Adipocyte (in vitro differentiated cells): ENCODE measurements around the gene HMCES.

ENCODE experiments used
- DNase-seq: peaks from one replicate; pipeline ENCODE4 v3.0.0-alpha.2; 2015; ENCODE audit warnings: low read depth
- H3K27me3 ChIP-seq: replicated peaks from 2 replicates; pipeline ENCODE4 v1.7.0; 2013; ENCODE audit warnings: mild to moderate bottlenecking, low read length, moderate library complexity; ENCODE audit not compliant: control insufficient read depth, insufficient read depth
- H3K36me3 ChIP-seq: 2 replicates; pipeline ENCODE4 v1.7.0; 2013; ENCODE audit warnings: low read length, mild to moderate bottlenecking, moderate library complexity; ENCODE audit not compliant: control insufficient read depth, insufficient read depth, severe bottlenecking
- H3K4me1 ChIP-seq: 2 replicates; pipeline ENCODE4 v1.7.0; 2013; ENCODE audit warnings: mild to moderate bottlenecking, low read length, moderate library complexity; ENCODE audit not compliant: control insufficient read depth, insufficient read depth
- H3K4me3 ChIP-seq: 2 replicates; pipeline ENCODE4 v1.7.0; 2013; ENCODE audit warnings: mild to moderate bottlenecking, low read length, moderate library complexity
- H3K9ac ChIP-seq: 2 replicates; pipeline ENCODE4 v1.7.0; 2013; ENCODE audit warnings: mild to moderate bottlenecking, low read length, moderate library complexity
- H3K9me3 ChIP-seq: 2 replicates; pipeline ENCODE4 v1.7.0; 2013; ENCODE audit warnings: mild to moderate bottlenecking, low read length, moderate library complexity; ENCODE audit not compliant: control insufficient read depth

The HMCES gene

DNA sequence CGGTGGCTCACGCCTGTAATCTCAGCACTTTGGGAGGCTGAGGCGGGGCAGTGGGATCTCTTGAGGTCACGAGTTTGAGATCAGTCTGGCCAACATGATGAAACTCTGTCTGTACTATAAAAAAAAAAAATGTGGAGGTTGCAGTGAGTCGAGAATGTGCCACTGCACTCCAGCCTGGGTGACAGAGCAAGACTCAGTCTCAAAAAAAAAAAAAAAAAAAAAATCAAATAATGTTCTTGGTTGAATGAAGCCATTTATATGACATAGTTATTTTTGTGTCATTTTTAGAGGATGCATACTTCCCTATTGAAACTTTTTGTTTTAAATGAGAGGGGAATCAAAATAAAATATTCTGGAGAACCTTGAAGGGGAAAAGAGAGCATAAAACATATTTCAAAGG, 3.1 kb downstream of the HMCES start:
- Histone ChIP-seq H3K4me1 (peaks cover 52% of the 10 kb centered on the region), H3K9ac (no peak overlapping the region), H3K9me3 (no peaks in the 10 kb centered on the region), H3K36me3 (peaks cover 11% of the 10 kb centered on the region), H3K27me3 (no peaks in the 10 kb centered on the region), H3K4me3 (no peak overlapping the region)
- DNase-seq: no peak

DNA sequence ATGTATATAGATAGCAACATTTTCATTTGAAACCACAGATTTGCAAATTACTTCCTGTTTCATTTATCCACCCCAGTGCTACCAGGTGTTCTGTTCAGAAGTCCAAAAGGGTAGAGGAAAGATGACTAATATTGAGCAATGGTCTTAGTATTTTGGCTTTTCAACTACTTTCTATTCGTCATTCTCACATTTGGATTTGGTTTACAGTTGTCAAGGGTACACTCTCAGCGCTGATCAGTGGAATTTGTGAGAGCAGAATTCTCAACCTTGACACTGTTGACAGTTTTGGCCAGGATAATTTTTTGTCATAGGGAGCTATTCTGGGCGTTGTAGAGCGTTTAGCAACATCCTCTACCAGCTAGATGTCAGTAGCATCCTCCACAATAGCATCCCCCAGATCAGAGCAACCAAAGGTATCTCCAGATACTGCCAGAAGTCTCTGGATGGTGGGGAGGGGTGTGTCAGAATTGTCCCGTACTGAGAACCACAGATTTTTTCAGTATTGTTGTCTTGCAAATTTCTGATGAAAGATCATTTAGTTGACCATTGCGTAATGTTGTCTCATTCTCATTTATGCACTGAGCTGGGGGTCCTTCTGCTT, 4.2 kb downstream of the HMCES start:
- peaks cover 5% of the 10 kb centered on the region for H3K36me3 ChIP-seq
- H3K9me3 ChIP-seq: no peaks in the 10 kb centered on the region
- no peak overlapping the region for H3K4me3 ChIP-seq
- peaks cover 47% of the 10 kb centered on the region for H3K4me1 ChIP-seq
- no peaks in the 10 kb centered on the region for H3K27me3 ChIP-seq
- no peak for DNase-seq
- no peak overlapping the region for H3K9ac ChIP-seq

DNA sequence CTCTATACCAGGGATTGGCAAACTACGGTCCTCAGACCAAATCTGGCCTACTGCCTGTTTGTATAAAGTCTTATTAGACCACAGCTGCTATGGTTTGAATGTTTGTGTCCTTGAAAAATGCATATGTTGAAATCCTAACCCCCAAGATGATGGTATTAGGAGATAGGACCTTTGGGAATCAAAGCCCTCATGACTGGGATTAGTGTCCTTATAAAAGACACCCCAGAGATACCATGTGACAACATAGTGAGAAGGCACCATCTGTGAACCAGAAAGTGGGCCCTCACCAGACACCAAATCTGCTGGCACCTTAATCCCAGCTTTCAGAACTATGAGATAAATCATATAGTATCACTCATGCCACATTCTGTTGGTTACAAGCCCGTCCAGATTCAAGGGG, 7.4 kb downstream of the HMCES start:
- DNase-seq: peak; percentile 34
- Histone ChIP-seq H3K27me3 (no peaks in the 10 kb centered on the region), H3K9ac (no peak overlapping the region), H3K4me1 (peaks cover 32% of the 10 kb centered on the region), H3K36me3 (peaks cover 27% of the 10 kb centered on the region), H3K9me3 (no peaks in the 10 kb centered on the region), H3K4me3 (no peak overlapping the region)

DNA sequence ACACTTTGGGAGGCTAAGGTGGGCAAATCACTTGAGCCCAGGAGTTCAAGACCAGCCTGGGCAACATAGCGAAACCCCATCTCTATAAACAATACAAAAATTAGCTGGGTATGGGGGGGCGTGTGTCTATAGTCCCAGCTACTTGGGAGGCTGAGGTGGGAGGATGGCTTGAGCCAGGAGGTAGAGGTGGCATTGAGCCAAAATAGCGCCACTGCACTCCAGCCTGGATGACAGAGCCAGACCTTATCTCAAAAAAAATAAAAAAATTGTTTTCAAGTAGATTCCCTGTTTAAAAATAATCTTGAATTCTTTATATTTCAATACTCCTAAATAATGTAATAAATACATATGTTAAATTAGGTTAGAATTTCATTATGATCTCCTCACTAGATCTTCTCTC, 9.8 kb downstream of the HMCES start:
- Histone ChIP-seq H3K4me1 (peaks cover 15% of the 10 kb centered on the region), H3K36me3 (peaks cover 45% of the 10 kb centered on the region)
- no peak for DNase-seq

GRCh38 chr3:129289201-129289921, 10.7 kb downstream of the HMCES start:
- DNase-seq: peak; percentile 39
- Histone ChIP-seq H3K9ac (no peak overlapping the region), H3K9me3 (no peaks in the 10 kb centered on the region), H3K4me1 (peaks cover 15% of the 10 kb centered on the region), H3K4me3 (no peak overlapping the region), H3K36me3 (peaks cover 51% of the 10 kb centered on the region), H3K27me3 (no peaks in the 10 kb centered on the region)

More for the DNA sequence above, 9.8 kb downstream of the HMCES start:
- H3K9me3 ChIP-seq: no peaks in the 10 kb centered on the region
- no peak overlapping the region for H3K9ac ChIP-seq
- H3K27me3 ChIP-seq: no peaks in the 10 kb centered on the region
- no peak overlapping the region for H3K4me3 ChIP-seq

- Histone ChIP-seq H3K36me3 (peaks cover 61% of the 10 kb centered on the region), H3K4me3 (no peak overlapping the region), H3K27me3 (no peaks in the 10 kb centered on the region), H3K4me1 (peaks cover 6% of the 10 kb centered on the region), H3K9me3 (no peaks in the 10 kb centered on the region), H3K9ac (no peak overlapping the region)
- peak; percentile 39 for DNase-seq
These were observed 12.7 kb downstream of the HMCES start for GRCh38 chr3:129291236-129291886.

DNA sequence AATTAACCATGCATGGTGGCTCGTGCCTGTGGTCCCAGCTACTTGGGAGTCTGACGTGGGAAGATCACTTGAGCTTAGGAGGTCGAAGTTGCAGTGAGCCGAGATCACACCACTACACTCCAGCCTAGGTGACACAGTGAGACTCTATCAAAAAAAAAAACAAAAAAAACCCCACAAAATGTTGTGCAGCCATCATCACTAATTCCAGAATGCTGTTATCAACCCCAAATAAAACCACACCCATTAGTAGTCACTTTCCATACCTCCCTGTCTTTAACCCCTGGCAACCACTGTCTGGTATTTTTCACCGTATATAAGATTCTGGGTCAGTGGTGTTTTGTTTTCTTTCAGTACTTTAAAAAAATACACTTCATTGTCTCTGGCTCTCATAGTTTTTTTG, 16.6 kb downstream of the HMCES start:
- no peak for DNase-seq
- no peaks in the 10 kb centered on the region for H3K9me3 ChIP-seq
- H3K27me3 ChIP-seq: no peaks in the 10 kb centered on the region
- no peak overlapping the region for H3K9ac ChIP-seq
- H3K4me1 ChIP-seq: no peaks in the 10 kb centered on the region
- peaks cover 74% of the 10 kb centered on the region for H3K36me3 ChIP-seq
- no peak overlapping the region for H3K4me3 ChIP-seq

DNA sequence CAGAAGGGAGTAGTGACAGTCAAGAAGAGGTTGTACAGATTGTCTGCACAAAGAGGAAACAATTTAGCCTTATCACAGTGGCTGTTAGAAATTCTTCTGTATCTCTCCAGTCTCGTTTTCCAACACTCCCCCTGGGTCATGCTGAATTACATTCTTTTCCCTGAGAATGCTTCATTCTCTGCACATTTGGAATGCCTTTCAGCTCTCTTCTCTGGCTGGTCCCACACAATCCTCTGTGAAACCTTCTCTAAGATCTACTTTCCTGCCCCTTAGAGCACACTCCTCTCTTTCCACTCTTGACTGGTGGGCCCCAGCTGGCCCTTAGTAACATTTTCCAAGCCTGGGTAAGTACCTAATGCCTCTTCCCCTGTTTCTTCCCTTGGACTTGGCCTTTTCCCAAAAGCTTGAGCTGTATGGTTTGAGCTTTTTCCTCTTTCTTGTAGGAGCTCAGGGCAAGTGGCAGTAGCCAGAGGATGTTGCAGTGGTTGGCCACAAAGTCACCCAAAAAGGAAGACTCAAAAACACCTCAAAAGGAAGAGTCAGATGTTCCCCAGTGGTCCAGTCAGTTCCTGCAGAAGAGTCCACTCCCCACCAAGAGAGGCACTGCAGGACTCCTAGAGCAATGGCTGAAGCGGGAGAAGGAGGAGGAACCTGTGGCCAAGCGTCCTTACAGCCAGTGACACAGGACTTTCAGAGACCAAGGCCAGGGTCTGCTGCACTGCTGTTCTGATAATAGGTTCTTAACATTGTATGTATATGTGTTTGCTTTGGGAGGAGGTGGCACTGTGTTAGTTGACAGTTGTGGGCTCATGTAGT, 25.7 kb downstream of the HMCES start:
- peak; percentile 55 for DNase-seq
- Histone ChIP-seq H3K36me3 (peaks cover 39% of the 10 kb centered on the region), H3K4me3 (peak overlapping the region; percentile 26)

GRCh38 chr3:129304962-129305222, 26.2 kb downstream of the HMCES start:
- no peaks in the 10 kb centered on the region for H3K27me3 ChIP-seq
- H3K4me1 ChIP-seq: peaks cover 29% of the 10 kb centered on the region
- peak overlapping the region; percentile 26 for H3K4me3 ChIP-seq
- no peaks in the 10 kb centered on the region for H3K9me3 ChIP-seq
- H3K36me3 ChIP-seq: peaks cover 35% of the 10 kb centered on the region
- H3K9ac ChIP-seq: peak overlapping the region; percentile 1
- DNase-seq: no peak

More for the DNA sequence above, 25.7 kb downstream of the HMCES start:
- Histone ChIP-seq H3K27me3 (no peaks in the 10 kb centered on the region), H3K9ac (peak overlapping the region; percentile 1), H3K9me3 (no peaks in the 10 kb centered on the region), H3K4me1 (peaks cover 29% of the 10 kb centered on the region)

DNA sequence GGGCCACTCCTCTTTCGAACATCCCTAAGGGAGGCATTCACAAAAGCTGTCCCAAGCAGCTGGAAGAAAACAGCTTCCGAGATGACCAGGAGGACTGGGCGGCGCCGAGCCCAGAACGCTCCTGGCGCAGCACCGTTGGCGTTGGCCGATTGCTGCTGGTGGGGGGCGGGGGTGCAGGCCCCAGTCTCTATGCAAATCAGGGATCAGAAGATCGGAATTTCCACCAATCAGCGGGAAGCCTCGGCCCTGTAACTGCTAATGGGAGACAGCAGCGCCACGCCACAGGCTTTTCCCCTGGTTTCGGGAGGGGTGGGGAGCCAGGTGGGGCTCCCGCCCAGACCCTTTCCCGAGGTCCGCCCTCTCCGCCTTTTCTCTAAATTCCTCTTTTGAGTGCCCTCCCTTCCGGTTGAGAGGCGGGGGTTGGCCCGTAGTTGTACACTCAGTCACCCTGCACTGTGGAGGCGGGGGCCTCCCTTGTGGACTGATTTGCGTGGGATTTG, 27.0 kb downstream of the HMCES start:
- Histone ChIP-seq H3K36me3 (peaks cover 29% of the 10 kb centered on the region), H3K27me3 (no peaks in the 10 kb centered on the region), H3K9ac (peak overlapping the region; percentile 77), H3K4me3 (peak overlapping the region; percentile 68), H3K9me3 (no peaks in the 10 kb centered on the region), H3K4me1 (peaks cover 29% of the 10 kb centered on the region)
- peak; percentile 88 for DNase-seq

- Histone ChIP-seq H3K36me3 (peaks cover 12% of the 10 kb centered on the region), H3K4me3 (no peak overlapping the region)
These were observed 30.0 kb downstream of the HMCES start for GRCh38 chr3:129308636-129309035.

More at GRCh38 chr3:129308636-129309035, 30.0 kb downstream of the HMCES start:
- no peaks in the 10 kb centered on the region for H3K27me3 ChIP-seq
- no peaks in the 10 kb centered on the region for H3K9me3 ChIP-seq
- DNase-seq: no peak
- H3K4me1 ChIP-seq: peaks cover 32% of the 10 kb centered on the region
- H3K9ac ChIP-seq: no peak overlapping the region
